SW480 (cell line): ENCODE data around the gene SOX13.
"Not testable (repeated sequence)": the region's sequence is repeated elsewhere in the genome, so short reads cannot be mapped to it uniquely, and the experiment has no call there.

Experiments used
- DNase-seq: peaks from one replicate; pipeline ENCODE4 v3.0.0-alpha.2; 2016; ENCODE audit warnings: low spot score

Gene SOX13

GRCh38 chr1:204072931-204073836, at the start of gene SOX13:
TSS of gene SOX13 (plus strand) at chr1:204073115. CDS start at chr1:204112916, 39,801 bp downstream.
- peak; percentile 85 for DNase-seq

- no peak for DNase-seq
Observed at GRCh38 chr1:204025917-204026707, 46.8 kb upstream of the SOX13 start.

- no peak for DNase-seq
Observed at GRCh38 chr1:204027446-204027845, 45.5 kb upstream of the SOX13 start.

- DNase-seq, result no peak
Observed at GRCh38 chr1:204029016-204029415, 43.9 kb upstream of the SOX13 start.

- DNase-seq, result peak; percentile 78
Observed at GRCh38 chr1:204031098-204031710, 41.7 kb upstream of the SOX13 start.

GRCh38 chr1:204032642-204033235, 40.2 kb upstream of the SOX13 start:
- no peak for DNase-seq

- no peak for DNase-seq
Observed at GRCh38 chr1:204033306-204033705, 39.6 kb upstream of the SOX13 start.

- no peak for DNase-seq
Observed at GRCh38 chr1:204036882-204037655, 35.8 kb upstream of the SOX13 start.

- DNase-seq, result no peak
Observed at GRCh38 chr1:204041232-204041767, 31.6 kb upstream of the SOX13 start.

GRCh38 chr1:204041803-204042505, 31.0 kb upstream of the SOX13 start:
- DNase-seq, result no peak

- no peak for DNase-seq
Observed at GRCh38 chr1:204042516-204042915, 30.4 kb upstream of the SOX13 start.

GRCh38 chr1:204043680-204044079, 29.2 kb upstream of the SOX13 start:
- DNase-seq, result no peak

GRCh38 chr1:204044448-204044847, 28.5 kb upstream of the SOX13 start:
- DNase-seq, result no peak

GRCh38 chr1:204045430-204045829, 27.5 kb upstream of the SOX13 start:
- no peak for DNase-seq

GRCh38 chr1:204046346-204046745, 26.6 kb upstream of the SOX13 start:
- no peak for DNase-seq

GRCh38 chr1:204048796-204049195, 24.1 kb upstream of the SOX13 start:
- not testable (repeated sequence) for DNase-seq

GRCh38 chr1:204051258-204051657, 21.7 kb upstream of the SOX13 start:
- no peak for DNase-seq

GRCh38 chr1:204051718-204052117, 21.2 kb upstream of the SOX13 start:
- no peak for DNase-seq

- no peak for DNase-seq
Observed at GRCh38 chr1:204053893-204054292, 19.0 kb upstream of the SOX13 start.

GRCh38 chr1:204059970-204060369, 12.9 kb upstream of the SOX13 start:
- no peak for DNase-seq
